Heart left ventricle (tissue), 16 donors: ENCODE data around the gene PRG2. TPM values are rescaled to one million over a fixed set of nuclear protein-coding genes. Genes with fewer than 3 reads are reported as not detected.

Source experiments
- ATAC-seq, 4 donors: fragments of 200-7000 bp; cut with Tn5 transposase; one replicate each; pipeline ENCODE4 v1.9.1; 2020 to 2022; ENCODE audit warnings: moderate library complexity in 4 of 4, mild to moderate bottlenecking in 3 of 4, moderate number of reproducible peaks in 1 of 4
- DNase-seq, 5 donors: peaks; one replicate each; pipeline ENCODE4 v3.0.0-alpha.2; 2020
- H3K27ac ChIP-seq, 12 donors: fragments of 200-600 bp; sonication (generic) in 4 of 12; one replicate each; pipeline versions ENCODE4 v1.5.0 to v1.8.0; 2016 to 2022; ENCODE audit warnings: mild to moderate bottlenecking in 2 of 12
- H3K27me3 ChIP-seq, 9 donors: fragments of 200-600 bp; sonication (generic) in 2 of 9; one replicate each; pipeline versions ENCODE4 v1.5.1 to v1.8.0; 2016 to 2022; ENCODE audit warnings: mild to moderate bottlenecking in 3 of 9
- H3K36me3 ChIP-seq, 9 donors: fragments of 200-600 bp; sonication (generic) in 2 of 9; one replicate each; pipeline versions ENCODE4 v1.5.0 to v1.8.0; 2018 to 2022; ENCODE audit warnings: mild to moderate bottlenecking in 2 of 9
- H3K4me1 ChIP-seq, 12 donors: fragments of 200-600 bp; sonication (generic) in 4 of 12; one replicate each; pipeline versions ENCODE4 v1.5.0 to v1.8.0; 2016 to 2022; ENCODE audit warnings: mild to moderate bottlenecking in 3 of 12
- H3K4me3 ChIP-seq, 12 donors: fragments of 200-600 bp; sonication (generic) in 4 of 12; one replicate each; pipeline versions ENCODE4 v1.5.0 to v1.8.0; 2017 to 2022; ENCODE audit warnings: mild to moderate bottlenecking in 9 of 12, moderate library complexity in 4 of 12
- H3K9me3 ChIP-seq, 12 donors: fragments of 200-600 bp; sonication (generic) in 4 of 12; one replicate each; pipeline versions ENCODE4 v1.5.0 to v1.8.0; 2016 to 2022; ENCODE audit warnings: mild to moderate bottlenecking in 1 of 12
- CTCF ChIP-seq, 12 donors: fragments of 200-600 bp; sonication (generic) in 4 of 12; IDR thresholded peaks; one replicate each; pipeline versions ENCODE4 v1.5.0 to v1.8.0; 2018 to 2022; ENCODE audit warnings: antibody characterized with exemption in 12 of 12, mild to moderate bottlenecking in 5 of 12
- POLR2A ChIP-seq, 2 donors: fragments of 450-650 bp; IDR thresholded peaks; one replicate each; pipeline ENCODE4 v1.6.1; 2017; ENCODE audit warnings: antibody characterized with exemption in 2 of 2, mild to moderate bottlenecking in 2 of 2, moderate library complexity in 2 of 2
- WGBS, 4 donors: extraction: QIAGEN DNeasy Blood & Tissue Kit in 2 of 4; methylation state at CpG; one replicate each; pipeline versions ENCODE4 v1.1.5 to v1.1.7; 2013 to 2018; 5-methylcytosine and 5-hydroxymethylcytosine counted together
- intact Hi-C, 10 donors: fragments of 100-400 bp; cut with DNase I; formaldehyde crosslinking; loops; one replicate each; pipeline versions ENCODE4 v1.11.1 to v1.14.2; 2022
- polyA plus RNA-seq, 2 donors: library from polyadenylated mRNA; stranded (reverse); fragments of 200-250 nt; gene quantifications; one replicate each; pipeline ENCODE4 v1.2.3, GENCODE V29; 2013
- total RNA-seq, 9 donors: library from RNA; depleted of rRNA in 2 of 9; stranded (reverse); fragments of >200 nt in 2 of 9; fragmentation: NEBNext Ultra II Directional in 3 of 9; extraction: Animal tissue kit (Norgen Biotek cat#: 25700) in 3 of 9; gene quantifications; one replicate each; pipeline versions ENCODE4 v1.1.0 to v1.2.4, GENCODE V29; 2016 to 2023
- donor health status: ischemic (EF 13 %, LVEDD 7.1; RV severe dilation, severe dysfunction).
- donor health status: healthy with polysubstance abuse.
- donor health status: DM: no; HTN: yes; CAD: no.
- donor health status: DM: no; HTN: no; CAD: no.
- donor health status: ischemic (EF 25% LVEDD 6.9; RV normal size, moderate dysfunction).
- donor health status: ischemic (EF 25% LVEDD 5.7; RV mildly dilated, moderate dysfunction).
- donor health status: healthy.
- donor health status: DM: yes; HTN: yes; CAD: no.
- donor health status: ischemic (EF 35%, LVEDD 5.7; RV mildly dilated, moderate dysfunction).
- donor health status: nonischemic (EF 11% LVEDD 7.7; RV severe dilation, severe dysfunction).
- donor health status: DM: yes; HTN: yes; CAD: no.
- donor health status: PGD.
- donor health status: ischemic (EF 29% LVEDD 5.4; RV normal size, mild dysfunction).
- donor health status: nonischemic (EF 23%, LVEDD 6.1; RV moderate dilation, normal function).

The PRG2 gene
- total and polyA plus RNA-seq, 11 donors: 0.04 to 0.27 (median 0.20) TPM; not detected in 6

- H3K27ac ChIP-seq: no peak overlapping the region
- intact Hi-C loops: no loop called here
- WGBS, 4 donors: 56 to 74% (median 71%) methylated on average over 5 of the region's 5 CpGs
- ATAC-seq (no peak), DNase-seq (no peak)
- H3K36me3 ChIP-seq: no peaks in the 10 kb centered on the region
- H3K9me3 ChIP-seq: no peaks in the 10 kb centered on the region
- peaks cover 0 to 19% (median 10%) of the 10 kb centered on the region in 12 donors for H3K4me1 ChIP-seq
- no peak for TF ChIP-seq CTCF (IDR thresholded peaks at IDR 0.05)
- no peak for TF ChIP-seq POLR2A (IDR thresholded peaks at IDR 0.05)
- peaks cover 0 to 4% (median 0%) of the 10 kb centered on the region in 9 donors for H3K27me3 ChIP-seq
- no peak overlapping the region for H3K4me3 ChIP-seq
Observed at GRCh38 chr11:57377107-57377506, 13.3 kb downstream of the PRG2 start.

GRCh38 chr11:57376095-57377090 lies 14.1 kb downstream of the PRG2 start:
- no peak overlapping the region for H3K27ac ChIP-seq
- H3K4me1 ChIP-seq: peaks cover 0 to 22% (median 11%) of the 10 kb centered on the region in 12 donors
- no peak overlapping the region for H3K4me3 ChIP-seq
- 51 to 63% (median 60%) methylated on average over 21 to 26 of the region's 26 CpGs for WGBS, 4 donors
- no peak for TF ChIP-seq CTCF (IDR thresholded peaks at IDR 0.05)
- TF ChIP-seq POLR2A (IDR thresholded peaks at IDR 0.05): no peak
- no peaks in the 10 kb centered on the region for H3K9me3 ChIP-seq
- ATAC-seq (no peak), DNase-seq (no peak)
- peaks cover 0 to 4% (median 0%) of the 10 kb centered on the region in 9 donors for H3K27me3 ChIP-seq
- no peaks in the 10 kb centered on the region for H3K36me3 ChIP-seq
- intact Hi-C loops: no loop called here

- ATAC-seq (no peak), DNase-seq (no peak)
- Histone ChIP-seq H3K27ac (no peak overlapping the region), H3K27me3 (no peaks in the 10 kb centered on the region), H3K4me1 (peaks cover 0 to 24% (median 13%) of the 10 kb centered on the region in 12 donors), H3K4me3 (no peak overlapping the region), H3K36me3 (no peaks in the 10 kb centered on the region), H3K9me3 (no peaks in the 10 kb centered on the region)
- TF ChIP-seq CTCF (IDR thresholded peaks at IDR 0.05) (no peak), POLR2A (IDR thresholded peaks at IDR 0.05) (no peak)
- intact Hi-C loops: no loop called here
- 48 to 77% (median 55%) methylated on average over 2 of the region's 2 CpGs for WGBS, 4 donors
Observed at GRCh38 chr11:57375490-57375889, 15.0 kb downstream of the PRG2 start.

- peaks cover 0 to 24% (median 13%) of the 10 kb centered on the region in 12 donors for H3K4me1 ChIP-seq
- intact Hi-C loops: no loop called here
- H3K4me3 ChIP-seq: no peak overlapping the region
- no peak for ATAC-seq
- H3K36me3 ChIP-seq: no peaks in the 10 kb centered on the region
- TF ChIP-seq POLR2A (IDR thresholded peaks at IDR 0.05) (no peak), CTCF (IDR thresholded peaks at IDR 0.05) (no peak)
- 95 to 98% (median 96%) methylated on average over 3 of the region's 3 CpGs for WGBS, 4 donors
- no peak overlapping the region for H3K27ac ChIP-seq
- no peaks in the 10 kb centered on the region for H3K27me3 ChIP-seq
- H3K9me3 ChIP-seq: no peaks in the 10 kb centered on the region
- no peak for DNase-seq
Observed at GRCh38 chr11:57374966-57375365, 15.5 kb downstream of the PRG2 start.
